Astrocyte of the spinal cord (primary cell): Measurements from ENCODE around the gene RNU7-1.

Experiments used
- DNase-seq: peaks from one replicate; pipeline ENCODE4 v3.0.0; 2011; ENCODE audit warnings: low read depth, low spot score
- H3K4me3 ChIP-seq: 2 replicates; pipeline ENCODE4 v1.5.1; 2011; ENCODE audit warnings: low read depth, mild to moderate bottlenecking, low read length, moderate library complexity
- CTCF ChIP-seq: IDR thresholded peaks from 2 replicates; pipeline ENCODE4 v1.5.1; 2012; ENCODE audit warnings: low read depth, mild to moderate bottlenecking, low read length, inconsistent platforms
- in situ Hi-C: cut with HindIII; loops from 2 replicates; pipeline ENCODE4 v1.10.0; 2017; ENCODE audit warnings: low sequenced_read_pairs

Gene RNU7-1

GRCh38 chr12:6955108-6956020 lies 11.7 kb downstream of the RNU7-1 start:
- no peak for DNase-seq
- no peak overlapping the region for H3K4me3 ChIP-seq
- in situ Hi-C loops = no loop called here
- no peak for TF ChIP-seq CTCF

DNA sequence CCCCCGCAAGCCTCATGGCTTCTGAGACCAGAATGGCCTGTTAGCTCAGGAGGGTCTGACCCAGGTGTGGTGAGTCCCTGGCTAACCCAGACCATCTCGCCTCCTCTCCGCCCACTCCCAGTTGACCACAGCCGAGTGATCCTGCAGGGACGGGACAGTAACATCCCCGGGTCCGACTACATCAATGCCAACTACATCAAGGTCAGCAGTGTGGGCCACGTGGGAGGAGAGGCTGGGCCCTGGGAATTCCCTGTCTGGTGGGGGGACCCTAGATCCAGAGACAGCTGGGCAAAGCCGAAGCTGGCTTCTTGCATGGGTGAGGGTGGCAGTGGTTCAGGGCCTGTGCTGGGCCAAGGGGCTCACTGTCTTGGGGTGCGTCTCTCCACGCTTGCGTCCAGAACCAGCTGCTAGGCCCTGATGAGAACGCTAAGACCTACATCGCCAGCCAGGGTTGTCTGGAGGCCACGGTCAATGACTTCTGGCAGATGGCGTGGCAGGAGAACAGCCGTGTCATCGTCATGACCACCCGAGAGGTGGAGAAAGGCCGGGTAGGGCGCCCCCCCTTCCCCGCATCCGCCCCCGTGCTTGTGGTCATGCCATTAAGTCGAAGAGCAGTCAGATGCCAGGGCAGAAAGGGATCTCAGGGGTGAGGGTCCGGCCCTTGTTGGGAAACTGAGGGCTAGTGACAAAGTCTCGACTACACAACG lies 12.6 kb downstream of the RNU7-1 start:
- in situ Hi-C loops = no loop called here
- no peak for DNase-seq
- H3K4me3 ChIP-seq = no peak overlapping the region
- TF ChIP-seq CTCF = no peak

DNA sequence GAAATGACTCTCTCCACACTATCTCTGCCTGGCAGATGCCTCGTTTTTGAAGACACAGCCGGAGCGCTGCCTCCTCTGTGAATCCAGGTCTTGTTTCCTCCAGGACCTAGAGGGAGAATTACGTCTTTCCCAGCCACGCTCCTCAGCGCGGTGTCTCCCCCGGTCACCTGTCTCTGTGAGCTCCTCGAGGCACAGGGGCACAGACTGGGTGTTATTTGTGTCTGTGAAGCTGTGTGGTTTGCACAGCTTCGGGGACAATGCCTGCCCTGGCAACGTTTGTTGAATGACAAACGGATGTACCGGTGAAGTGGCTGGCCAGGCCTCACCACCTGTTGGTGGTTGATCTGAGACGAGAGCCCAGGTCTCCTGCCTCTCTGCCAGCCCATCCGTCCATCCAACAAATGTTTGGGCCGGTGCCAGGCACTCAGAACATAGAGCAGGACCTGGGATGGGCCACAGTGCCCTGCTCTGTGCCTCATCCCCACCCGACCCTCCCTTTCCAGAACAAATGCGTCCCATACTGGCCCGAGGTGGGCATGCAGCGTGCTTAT lies 13.6 kb downstream of the RNU7-1 start:
- no peak for TF ChIP-seq CTCF
- H3K4me3 ChIP-seq = no peak overlapping the region
- no peak for DNase-seq
- in situ Hi-C loops = no loop called here

- in situ Hi-C loops = no loop called here
- TF ChIP-seq CTCF = no peak
- no peak overlapping the region for H3K4me3 ChIP-seq
- no peak for DNase-seq
These were observed 14.4 kb downstream of the RNU7-1 start for GRCh38 chr12:6957741-6958608.

- no peak overlapping the region for H3K4me3 ChIP-seq
- no peak for TF ChIP-seq CTCF
- in situ Hi-C loops = no loop called here
- DNase-seq = no peak
These were observed 15.0 kb downstream of the RNU7-1 start for GRCh38 chr12:6958609-6959057.
